Measurements from ENCODE around the gene GOLGA5.
"Not testable (repeated sequence)": the region's sequence is repeated elsewhere in the genome, so short reads cannot be mapped to it uniquely, and the experiment has no call there.

GOLGA5 gene

DNA sequence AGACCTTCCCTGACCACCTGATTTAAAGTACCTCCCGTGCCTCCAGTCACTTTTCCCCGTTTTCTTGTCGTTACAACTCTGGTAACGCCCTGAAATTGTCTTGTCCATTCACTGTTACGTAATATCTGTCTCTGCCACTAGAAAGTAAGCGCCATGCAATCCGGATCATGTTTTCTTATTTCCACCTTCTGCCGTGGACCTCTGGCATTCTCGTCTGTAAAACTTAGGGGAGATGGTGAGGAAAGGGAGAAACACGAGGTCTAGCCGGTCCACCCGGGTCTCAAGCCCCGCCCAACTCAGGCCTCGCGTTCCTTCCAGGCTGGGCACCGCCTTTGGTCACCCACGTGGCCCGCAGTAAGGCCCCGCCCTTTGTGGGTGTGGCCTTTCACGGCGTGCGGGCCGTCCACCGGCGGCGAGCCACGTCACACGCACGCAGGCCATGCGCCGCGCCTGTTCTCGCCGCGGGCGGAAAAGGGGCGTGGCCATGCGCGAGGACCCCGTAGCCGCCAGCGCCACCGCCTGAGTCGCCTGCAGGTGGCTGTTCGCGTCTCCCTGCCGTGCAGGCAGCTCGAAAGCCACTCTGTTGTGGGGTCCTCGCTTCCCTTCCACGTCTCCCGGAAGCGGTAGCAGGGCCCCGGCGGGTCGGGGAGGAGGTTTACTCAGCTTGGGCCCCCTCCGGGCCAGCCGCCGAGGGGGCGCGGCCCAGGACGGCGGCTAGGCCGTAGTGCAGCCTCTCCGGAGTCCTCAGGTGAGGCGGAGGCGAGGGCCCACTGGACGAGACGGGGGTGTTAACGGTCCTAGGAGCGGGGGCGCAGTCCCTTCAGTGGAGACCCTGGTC is at the start of gene GOLGA5:
Gene GOLGA5 (plus strand): TSS at position 597 of the 838 bp plus-strand sequence. CDS start 3,133 bp downstream, outside the sequence.
- FAIRE-seq, result peak; percentile 95

DNA sequence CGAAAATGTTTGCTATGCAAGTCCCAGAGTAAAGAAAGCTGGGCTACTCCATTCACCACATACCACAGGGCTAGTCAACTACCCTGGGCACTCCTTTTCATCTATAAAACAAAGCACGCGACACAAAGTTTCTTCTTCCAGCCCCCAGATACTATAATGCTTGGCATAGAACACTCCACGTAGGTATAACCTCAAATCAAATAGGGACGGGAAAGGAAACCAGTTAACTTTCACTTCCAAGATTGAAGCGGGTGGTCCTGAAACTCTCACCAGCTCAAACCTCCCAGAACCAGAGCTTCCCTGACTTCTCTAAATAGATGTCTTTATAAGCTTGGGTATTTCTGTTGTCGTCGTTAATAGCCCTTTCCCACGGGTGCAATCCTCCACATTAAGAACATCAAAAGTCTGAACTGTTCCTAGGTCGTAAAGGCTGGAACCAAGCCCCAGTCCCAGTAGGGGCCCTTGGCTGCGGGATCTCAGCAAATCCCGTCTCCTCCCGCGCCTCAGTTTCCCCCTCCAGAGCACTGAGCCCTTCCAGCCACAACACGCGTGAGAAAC is 46.3 kb upstream of the GOLGA5 start:
- peak; percentile 11 for FAIRE-seq
- no peak for DNase-seq (ENCODE audit: insufficient read length, low spot score)

More for the DNA sequence above, at the start of gene GOLGA5:
- DNase-seq (ENCODE audit: insufficient read length, low spot score), result peak; percentile 86

GRCh38 chr14:92748259-92749016 is 45.7 kb upstream of the GOLGA5 start, which contains the start of gene LGMN:
Gene LGMN (minus strand): TSS chr14:92748627. CDS start chr14:92732786, 15,841 bp downstream.
- peak; percentile 75 for DNase-seq (ENCODE audit: insufficient read length, low spot score)
- FAIRE-seq, result peak; percentile 90

GRCh38 chr14:92750222-92750728 is 43.8 kb upstream of the GOLGA5 start:
- FAIRE-seq, result peak; percentile 33
- DNase-seq (ENCODE audit: insufficient read length, low spot score), result not testable (repeated sequence)

GRCh38 chr14:92750994-92751400 is 43.1 kb upstream of the GOLGA5 start:
- no peak for DNase-seq (ENCODE audit: insufficient read length, low spot score)
- peak; percentile 71 for FAIRE-seq

GRCh38 chr14:92751819-92752218 is 42.3 kb upstream of the GOLGA5 start:
- DNase-seq (ENCODE audit: insufficient read length, low spot score), result no peak
- no peak for FAIRE-seq

DNA sequence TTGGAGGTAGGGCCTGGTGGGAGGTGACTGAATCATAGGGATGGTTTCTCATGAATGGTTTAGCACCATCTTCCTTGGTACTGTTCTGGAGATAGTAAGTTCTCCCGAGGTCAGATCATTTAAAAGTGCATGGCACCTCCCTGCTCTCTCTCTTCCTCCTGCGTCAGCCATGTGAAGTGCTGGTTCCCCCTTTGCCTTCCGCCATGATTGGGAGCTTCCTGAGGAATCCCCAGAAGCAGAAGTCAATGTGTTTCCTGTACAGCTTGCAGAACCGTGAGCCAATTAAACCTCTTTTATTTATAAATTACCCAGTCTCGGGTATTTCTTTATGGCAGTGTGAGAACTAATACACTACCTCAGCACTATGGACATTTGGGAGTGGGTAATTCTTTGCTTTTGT is 40.9 kb upstream of the GOLGA5 start:
- DNase-seq (ENCODE audit: insufficient read length, low spot score) (no peak), FAIRE-seq (peak; percentile 35)

GRCh38 chr14:92754966-92755365 is 39.1 kb upstream of the GOLGA5 start:
- FAIRE-seq, result no peak
- DNase-seq (ENCODE audit: insufficient read length, low spot score), result no peak

GRCh38 chr14:92755495-92755894 is 38.6 kb upstream of the GOLGA5 start:
- DNase-seq (ENCODE audit: insufficient read length, low spot score) (no peak), FAIRE-seq (no peak)

- DNase-seq (ENCODE audit: insufficient read length, low spot score) (no peak), FAIRE-seq (no peak)
Observed at GRCh38 chr14:92756446-92756845, 37.7 kb upstream of the GOLGA5 start.

DNA sequence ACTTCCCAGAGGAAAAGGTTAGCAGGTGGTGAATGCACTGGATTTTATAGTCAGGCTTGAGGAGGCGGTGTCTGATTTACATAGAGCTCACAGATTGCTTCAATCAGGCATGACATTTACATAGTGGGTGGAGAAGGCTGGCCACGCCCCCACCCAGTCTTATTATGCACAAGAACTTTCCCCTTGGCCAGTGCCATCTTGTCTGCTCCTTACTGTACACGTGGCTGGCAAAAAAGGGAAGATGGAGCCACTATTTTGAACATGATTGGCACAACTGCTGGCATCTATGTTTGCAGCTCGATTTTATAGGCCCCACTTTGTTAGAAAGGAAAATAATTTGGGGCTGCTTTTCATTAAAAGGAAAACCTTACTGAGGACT is 34.8 kb upstream of the GOLGA5 start:
- DNase-seq (ENCODE audit: insufficient read length, low spot score) (no peak), FAIRE-seq (no peak)

DNA sequence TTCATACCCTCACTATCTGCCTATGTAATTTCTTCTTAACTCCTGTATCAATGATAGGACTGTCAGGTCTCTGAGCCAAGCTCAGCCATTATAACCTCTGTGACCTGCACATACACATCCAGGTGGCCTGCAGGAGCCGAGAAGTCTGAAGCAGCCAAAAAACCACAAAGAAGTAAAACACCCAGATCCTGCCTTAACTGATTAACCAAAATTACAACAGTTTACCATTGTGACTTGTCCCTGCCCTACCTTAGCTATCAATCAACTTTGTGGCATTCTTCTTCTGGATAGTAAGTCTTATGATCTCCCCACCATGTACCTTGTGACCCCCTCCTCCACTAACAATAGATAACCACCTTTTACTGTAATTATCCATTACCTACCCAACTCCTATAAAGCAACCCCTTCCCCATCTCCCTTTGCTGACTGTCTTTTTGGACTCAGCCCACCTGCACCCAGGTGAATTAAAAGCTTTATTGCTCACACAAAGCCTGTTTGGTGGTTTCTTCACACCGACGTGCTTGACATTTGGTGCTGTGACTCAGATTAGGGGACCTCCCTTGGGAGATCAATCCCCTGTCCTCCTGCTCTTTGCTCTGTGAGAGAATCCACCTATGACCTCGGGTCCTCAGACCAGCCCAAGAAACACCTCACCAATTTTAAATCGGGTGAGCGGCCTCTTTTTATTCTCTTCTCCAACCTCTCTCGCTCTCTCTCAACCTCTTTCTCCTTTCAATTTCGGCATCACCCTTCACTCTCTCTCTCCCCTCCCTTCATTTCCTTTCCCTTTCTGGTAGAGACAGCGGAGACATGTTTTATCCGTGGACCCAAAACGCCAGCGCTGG is 34.2 kb upstream of the GOLGA5 start:
- DNase-seq (ENCODE audit: insufficient read length, low spot score) (no peak), FAIRE-seq (peak; percentile 95)

DNA sequence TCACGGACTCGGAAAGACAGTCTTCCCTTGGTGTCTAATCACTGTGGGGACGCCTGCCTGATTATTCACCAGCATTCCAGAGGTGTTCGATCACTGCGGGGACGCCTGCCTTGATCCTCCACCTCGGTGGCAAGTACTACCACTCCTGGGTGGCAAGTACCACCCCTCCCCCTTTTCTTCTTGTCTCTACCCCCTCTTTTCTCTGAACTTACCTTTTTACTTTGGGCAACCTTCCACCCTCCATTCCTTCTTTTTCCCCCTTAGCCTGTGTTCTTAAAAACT is 33.6 kb upstream of the GOLGA5 start:
- FAIRE-seq (no peak), DNase-seq (ENCODE audit: insufficient read length, low spot score) (no peak)

DNA sequence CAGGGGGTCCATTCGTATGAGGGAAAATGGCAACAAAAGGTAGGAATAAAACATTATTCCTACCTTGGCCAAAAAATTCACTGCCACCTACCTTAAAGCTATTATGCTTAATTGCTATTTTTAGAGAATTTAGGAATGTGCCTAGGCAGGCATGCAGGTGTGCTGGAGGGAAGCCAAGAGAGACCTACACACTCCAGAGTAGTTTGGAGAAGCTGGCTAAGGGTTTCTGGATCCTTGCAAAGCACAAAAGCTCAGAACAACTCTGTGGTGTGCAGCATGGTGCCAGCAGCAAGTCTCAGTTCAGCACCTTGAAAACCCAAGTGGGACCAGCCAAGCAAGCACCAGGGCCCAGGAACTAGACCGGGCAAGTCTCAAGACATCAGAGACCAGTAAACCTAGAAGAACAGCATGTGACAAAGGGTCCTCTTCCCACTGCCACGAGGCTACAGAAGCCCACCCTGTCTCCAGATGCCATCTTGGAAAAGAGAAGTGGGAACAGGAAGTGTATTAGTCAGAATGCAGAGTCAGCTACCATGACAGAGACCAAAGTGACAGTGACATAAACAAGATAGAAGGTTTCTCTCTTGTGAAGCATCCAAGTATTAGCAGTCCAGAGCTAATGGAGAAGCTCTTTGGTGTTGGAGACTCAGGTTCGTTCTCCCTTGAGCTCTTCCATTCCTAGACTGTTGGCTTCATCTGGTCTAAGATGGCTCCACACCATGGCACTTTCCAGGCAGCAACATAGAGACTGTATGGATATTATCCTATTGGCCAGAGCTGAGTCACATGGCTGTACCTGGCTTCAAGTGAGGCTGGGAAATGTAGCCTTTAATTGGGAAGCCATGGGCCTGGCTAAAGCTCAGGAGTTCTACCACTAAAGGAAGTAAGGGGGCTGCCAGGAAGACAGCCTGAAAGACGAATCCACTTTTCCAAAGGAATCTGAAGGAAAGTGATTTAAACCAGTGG is 30.2 kb upstream of the GOLGA5 start:
- DNase-seq (ENCODE audit: insufficient read length, low spot score), result not testable (repeated sequence)

GRCh38 chr14:92768236-92768635 is 25.9 kb upstream of the GOLGA5 start:
- peak; percentile 100 for FAIRE-seq
- not testable (repeated sequence) for DNase-seq (ENCODE audit: insufficient read length, low spot score)

More for the DNA sequence above, 30.2 kb upstream of the GOLGA5 start:
- peak; percentile 99 for FAIRE-seq

- FAIRE-seq (no peak), DNase-seq (ENCODE audit: insufficient read length, low spot score) (no peak)
Observed at GRCh38 chr14:92768795-92769194, 25.3 kb upstream of the GOLGA5 start.

DNA sequence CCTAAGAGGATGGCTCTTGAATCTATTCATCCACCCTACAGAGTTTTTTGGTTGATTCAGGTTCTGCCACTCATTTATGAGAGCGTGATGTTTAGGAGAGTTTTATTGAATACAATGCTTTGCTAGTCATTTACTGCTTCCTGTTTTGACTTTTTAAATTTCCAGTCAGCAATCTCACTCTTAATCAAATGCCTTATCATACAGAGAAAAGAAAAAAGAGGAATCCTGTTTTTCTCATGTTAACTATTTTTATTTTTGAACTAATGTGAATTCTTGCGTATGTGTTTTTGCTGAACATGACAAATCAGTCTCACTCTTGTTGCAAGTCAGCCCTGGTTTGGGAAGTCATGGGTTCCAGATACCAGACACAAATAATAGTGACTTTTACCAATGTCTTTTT is 23.6 kb upstream of the GOLGA5 start:
- DNase-seq (ENCODE audit: insufficient read length, low spot score) (no peak), FAIRE-seq (no peak)

- FAIRE-seq (no peak), DNase-seq (ENCODE audit: insufficient read length, low spot score) (no peak)
Observed at GRCh38 chr14:92774572-92774971, 19.5 kb upstream of the GOLGA5 start.

DNA sequence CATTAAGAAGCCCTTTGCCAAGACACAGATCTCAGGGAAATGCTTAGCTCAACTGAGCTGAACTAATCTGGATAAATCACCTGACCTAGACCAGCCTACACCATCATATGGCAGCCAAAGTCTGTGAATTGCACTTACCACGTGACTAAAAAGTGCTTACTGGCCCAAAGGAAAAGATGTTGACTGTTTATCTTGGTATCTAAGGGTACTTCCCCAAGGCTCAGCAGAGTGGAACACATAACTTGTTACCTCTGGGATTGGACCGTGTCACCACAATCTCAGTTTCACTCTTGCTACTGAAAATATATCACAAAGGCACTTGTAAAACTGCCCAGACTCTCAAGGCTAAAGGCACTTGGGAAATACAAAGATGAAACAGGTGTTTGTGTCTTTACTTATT is 18.8 kb upstream of the GOLGA5 start:
- FAIRE-seq, result peak; percentile 99
- not testable (repeated sequence) for DNase-seq (ENCODE audit: insufficient read length, low spot score)

Measured in GM19239 (cell line).